HepG2 (cell line): ENCODE results near the gene OPRL1. TPM values are rescaled to one million over a fixed set of nuclear protein-coding genes. Genes with fewer than 3 reads are reported as not detected.

ENCODE experiments used
- ATF7-NPFF ChIP-seq: sonication (generic); formaldehyde crosslinking; IDR thresholded peaks from 2 replicates; pipeline ENCODE4 v1.8.1; 2023; ENCODE audit warnings: mild to moderate bottlenecking, low read depth, missing genetic modification reagents, moderate library complexity
- EEA1 ChIP-seq: sonication (generic); formaldehyde crosslinking; IDR thresholded peaks from 2 replicates; pipeline ENCODE4 v1.5.1; 2020; ENCODE audit warnings: mild to moderate bottlenecking, missing genetic modification reagents, borderline replicate concordance
- EED ChIP-seq: sonication (generic); formaldehyde crosslinking; IDR thresholded peaks from 2 replicates; pipeline ENCODE4 v1.5.0; 2020; ENCODE audit warnings: mild to moderate bottlenecking, missing genetic modification reagents
- ESRRA ChIP-seq: sonication (generic); formaldehyde crosslinking; IDR thresholded peaks from 2 replicates; pipeline ENCODE4 v1.5.1; 2020; ENCODE audit warnings: mild to moderate bottlenecking, low read depth, missing genetic modification reagents
- NFE2 ChIP-seq: sonication (generic); formaldehyde crosslinking; IDR thresholded peaks from 2 replicates; pipeline ENCODE4 v1.4.0; 2020; ENCODE audit warnings: missing genetic modification reagents
- NONO ChIP-seq, 2 experiments: fragments of 450-650 bp in 1 of 2; sonication (generic) in 1 of 2; formaldehyde crosslinking in 1 of 2; IDR thresholded peaks in 1 of 2; conservative IDR thresholded peaks in 1 of 2; 2 replicates each; pipeline versions ENCODE4 v1.6.1 to v1.8.0; 2017 to 2022; ENCODE audit warnings: mild to moderate bottlenecking in 1 of 2, missing genetic modification reagents in 1 of 2, moderate library complexity in 1 of 2
- NR2F1 ChIP-seq, 2 experiments: fragments of 450-650 bp in 1 of 2; formaldehyde crosslinking in 1 of 2; IDR thresholded peaks; 2 replicates each; pipeline versions ENCODE4 v1.5.0 to v1.6.1; 2016 to 2020; ENCODE audit warnings: mild to moderate bottlenecking in 1 of 2, missing compliant biosample characterization in 1 of 2, missing genetic modification reagents in 1 of 2, moderate library complexity in 1 of 2
- SIN3B ChIP-seq: fragments of 150-350 bp; IDR thresholded peaks from 2 replicates; pipeline ENCODE4 v1.6.1; 2014; ENCODE audit warnings: low read length
- SP4 ChIP-seq: sonication (generic); formaldehyde crosslinking; IDR thresholded peaks from 2 replicates; pipeline ENCODE4 v1.8.1; 2023; ENCODE audit warnings: mild to moderate bottlenecking, missing genetic modification reagents
- ZBTB8A ChIP-seq: sonication (generic); formaldehyde crosslinking; IDR thresholded peaks from 2 replicates; pipeline ENCODE4 v1.4.0; 2020; ENCODE audit warnings: mild to moderate bottlenecking, low read depth, missing genetic modification reagents, borderline replicate concordance
- ZFP36L2 ChIP-seq: sonication (generic); formaldehyde crosslinking; IDR thresholded peaks from 2 replicates; pipeline ENCODE4 v1.4.0; 2020; ENCODE audit warnings: missing genetic modification reagents
- ZNF260 ChIP-seq: sonication (generic); formaldehyde crosslinking; IDR thresholded peaks from 2 replicates; pipeline ENCODE4 v1.4.0; 2020; ENCODE audit warnings: missing genetic modification reagents, low read depth, mild to moderate bottlenecking, borderline replicate concordance
- ZNF326 ChIP-seq: sonication (generic); formaldehyde crosslinking; IDR thresholded peaks from 2 replicates; pipeline ENCODE4 v1.4.0; 2020; ENCODE audit warnings: missing genetic modification reagents, borderline replicate concordance
- ZNF546 ChIP-seq: sonication (generic); formaldehyde crosslinking; conservative IDR thresholded peaks from 2 replicates; pipeline ENCODE4 v1.8.1; 2023; ENCODE audit warnings: mild to moderate bottlenecking, missing genetic modification reagents
- ZNF605 ChIP-seq: sonication (generic); formaldehyde crosslinking; IDR thresholded peaks from 2 replicates; pipeline ENCODE4 v1.8.0; 2022; ENCODE audit warnings: mild to moderate bottlenecking, missing genetic modification reagents
- ZNF746 ChIP-seq: sonication (generic); formaldehyde crosslinking; IDR thresholded peaks from 2 replicates; pipeline ENCODE4 v1.8.0; 2022; ENCODE audit warnings: mild to moderate bottlenecking, missing genetic modification reagents
- polyA plus RNA-seq, 8 experiments: library from polyadenylated mRNA; depleted of rRNA in 3 of 8; stranded (reverse) in 7 of 8; unstranded in 1 of 8; fragments of >200 nt; fragmentation: Illumina TruSeq in 4 of 8; extraction: Trizol in 4 of 8; gene quantifications; 2 replicates each; pipeline versions ENCODE4 v1.2.1 to v1.2.3, GENCODE V29; 2011 to 2016; ENCODE audit warnings: low read depth in 4 of 8, missing spikeins in 1 of 8, mixed read lengths in 1 of 8; ENCODE audit not compliant: insufficient read depth in 1 of 8
- total RNA-seq, 5 experiments: library from RNA; depleted of rRNA; stranded (reverse); fragments of >200 nt; fragmentation: Illumina TruSeq; extraction: Trizol; gene quantifications; 2 replicates each; pipeline ENCODE4 v1.2.3, GENCODE V29; 2016; ENCODE audit warnings: low read depth in 1 of 5
- TF ChIP-seq, protein P1 (sequence below): sonication (generic); formaldehyde crosslinking; IDR thresholded peaks from 2 replicates; pipeline ENCODE4 v1.8.1; 2023; ENCODE audit warnings: mild to moderate bottlenecking, missing genetic modification reagents, borderline replicate concordance
- TF ChIP-seq, protein P2 (sequence below): IDR thresholded peaks from 2 replicates; pipeline ENCODE4 v1.6.1; 2016; ENCODE audit warnings: mild to moderate bottlenecking, missing biosample characterization, missing genetic modification reagents
- TF ChIP-seq, protein P3 (sequence below): sonication (generic); formaldehyde crosslinking; IDR thresholded peaks from 2 replicates; pipeline ENCODE4 v1.4.0; 2020; ENCODE audit warnings: missing genetic modification reagents
- TF ChIP-seq, protein P4 (sequence below): IDR thresholded peaks from 2 replicates; pipeline ENCODE4 v1.6.1; 2018; ENCODE audit warnings: missing genetic modification reagents, mild to moderate bottlenecking, missing compliant biosample characterization
- TF ChIP-seq, protein P5 (sequence below): sonication (generic); formaldehyde crosslinking; IDR thresholded peaks from 2 replicates; pipeline ENCODE4 v1.4.0; 2020; ENCODE audit warnings: mild to moderate bottlenecking, missing genetic modification reagents
- TF ChIP-seq, protein P6 (sequence below): sonication (generic); formaldehyde crosslinking; IDR thresholded peaks from 2 replicates; pipeline ENCODE4 v1.9.0; 2021; ENCODE audit warnings: missing genetic modification reagents, mild to moderate bottlenecking, borderline replicate concordance

The OPRL1 gene
- total and polyA plus RNA-seq, 2 of the 13 experiments (the other 11 are each of a cell fraction or from before 2014, with no cell fraction given) = 0.35 to 0.71 TPM

DNA sequence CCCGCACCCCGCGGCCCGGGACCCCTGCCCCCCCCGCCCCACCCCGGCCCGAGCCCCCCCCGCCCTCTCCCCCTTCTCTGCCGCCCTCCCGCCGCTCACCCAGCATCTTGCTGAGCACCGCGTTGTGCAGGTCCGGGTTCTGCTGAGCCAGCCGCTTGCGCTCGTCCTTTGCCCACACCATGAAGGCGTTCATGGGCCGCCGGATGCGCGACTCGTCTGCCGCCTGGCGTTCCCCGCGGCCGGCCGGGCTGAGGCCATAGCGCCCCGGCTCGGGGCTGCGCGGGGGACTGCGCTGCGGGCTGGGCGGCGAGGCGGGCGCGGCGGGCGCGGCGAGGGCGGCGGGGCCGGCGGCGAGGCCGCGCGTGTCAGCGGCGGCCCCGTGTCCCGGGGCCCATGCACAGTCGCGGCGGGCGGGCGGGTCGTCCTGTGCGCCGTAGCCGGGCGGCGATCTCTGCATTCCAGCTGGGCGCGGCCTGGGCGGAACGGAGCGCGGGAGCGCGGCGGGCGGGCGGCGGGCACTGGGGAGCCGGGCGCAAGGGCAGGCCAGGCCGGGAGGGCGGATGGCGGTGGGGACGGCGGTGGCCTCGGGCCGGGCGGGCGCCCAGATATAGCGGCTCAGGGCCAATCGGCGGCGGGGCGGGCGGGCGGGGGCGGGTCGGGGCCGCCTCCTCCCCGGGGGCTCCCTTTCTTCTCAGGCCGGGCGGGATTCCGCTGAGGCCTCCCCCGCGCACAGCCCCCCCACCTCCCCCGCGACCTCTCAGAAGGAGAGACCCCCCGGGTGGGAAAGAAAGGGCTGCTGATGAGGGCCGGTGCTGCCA is 30.6 kb upstream of the OPRL1 start, which contains the start of gene SOX18 (continued):
- no peak for TF ChIP-seq ZFP36L2
- TF ChIP-seq, protein P1, sequence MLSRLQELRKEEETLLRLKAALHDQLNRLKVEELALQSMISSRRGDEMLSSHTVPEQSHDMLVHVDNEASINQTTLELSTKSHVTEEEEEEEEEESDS (CRISPR knock-in tag) = no peak
- TF ChIP-seq NONO (IDR thresholded peaks at IDR 0.05) = no peak
- TF ChIP-seq NONO (CRISPR knock-in tag; conservative IDR thresholded peaks at IDR 0.05) = no peak
- TF ChIP-seq, protein P2, sequence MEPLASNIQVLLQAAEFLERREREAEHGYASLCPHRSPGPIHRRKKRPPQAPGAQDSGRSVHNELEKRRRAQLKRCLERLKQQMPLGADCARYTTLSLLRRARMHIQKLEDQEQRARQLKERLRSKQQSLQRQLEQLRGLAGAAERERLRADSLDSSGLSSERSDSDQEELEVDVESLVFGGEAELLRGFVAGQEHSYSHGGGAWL (CRISPR knock-in tag) = no peak
- 0 out of 2 replicates have a peak, but pooled peaks have one; percentile 13 for TF ChIP-seq EEA1 (CRISPR knock-in tag)
- TF ChIP-seq, protein P3, sequence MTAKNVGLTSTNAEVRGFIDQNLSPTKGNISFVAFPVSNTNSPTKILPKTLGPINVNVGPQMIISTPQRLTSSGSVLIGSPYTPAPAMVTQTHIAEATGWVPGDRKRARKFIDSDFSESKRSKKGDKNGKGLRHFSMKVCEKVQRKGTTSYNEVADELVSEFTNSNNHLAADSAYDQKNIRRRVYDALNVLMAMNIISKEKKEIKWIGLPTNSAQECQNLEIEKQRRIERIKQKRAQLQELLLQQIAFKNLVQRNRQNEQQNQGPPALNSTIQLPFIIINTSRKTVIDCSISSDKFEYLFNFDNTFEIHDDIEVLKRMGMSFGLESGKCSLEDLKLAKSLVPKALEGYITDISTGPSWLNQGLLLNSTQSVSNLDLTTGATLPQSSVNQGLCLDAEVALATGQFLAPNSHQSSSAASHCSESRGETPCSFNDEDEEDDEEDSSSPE = no peak
- TF ChIP-seq ATF7-NPFF (CRISPR knock-in tag) = 0 out of 2 replicates have a peak, but pooled peaks have one; percentile 32
- no peak for TF ChIP-seq NR2F1 (CRISPR knock-in tag; IDR thresholded peaks at IDR 0.05)
- no peak; the same call in 1 of the 2 replicates for TF ChIP-seq ZBTB8A (CRISPR knock-in tag)
- TF ChIP-seq ZNF326 (CRISPR knock-in tag) = no peak
- TF ChIP-seq SP4 = peak; percentile 57; the same call in 1 of the 2 replicates
- TF ChIP-seq ZNF260 (CRISPR knock-in tag) = no peak
- TF ChIP-seq EED (CRISPR knock-in tag) = no peak
- TF ChIP-seq ZNF605 (CRISPR knock-in tag) = no peak
- TF ChIP-seq, protein P4, sequence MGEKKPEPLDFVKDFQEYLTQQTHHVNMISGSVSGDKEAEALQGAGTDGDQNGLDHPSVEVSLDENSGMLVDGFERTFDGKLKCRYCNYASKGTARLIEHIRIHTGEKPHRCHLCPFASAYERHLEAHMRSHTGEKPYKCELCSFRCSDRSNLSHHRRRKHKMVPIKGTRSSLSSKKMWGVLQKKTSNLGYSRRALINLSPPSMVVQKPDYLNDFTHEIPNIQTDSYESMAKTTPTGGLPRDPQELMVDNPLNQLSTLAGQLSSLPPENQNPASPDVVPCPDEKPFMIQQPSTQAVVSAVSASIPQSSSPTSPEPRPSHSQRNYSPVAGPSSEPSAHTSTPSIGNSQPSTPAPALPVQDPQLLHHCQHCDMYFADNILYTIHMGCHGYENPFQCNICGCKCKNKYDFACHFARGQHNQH = no peak
- TF ChIP-seq, protein P5, sequence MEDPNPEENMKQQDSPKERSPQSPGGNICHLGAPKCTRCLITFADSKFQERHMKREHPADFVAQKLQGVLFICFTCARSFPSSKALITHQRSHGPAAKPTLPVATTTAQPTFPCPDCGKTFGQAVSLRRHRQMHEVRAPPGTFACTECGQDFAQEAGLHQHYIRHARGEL (CRISPR knock-in tag) = no peak
- TF ChIP-seq ESRRA (CRISPR knock-in tag) = no peak
- TF ChIP-seq NFE2 (CRISPR knock-in tag) = no peak
- TF ChIP-seq, protein P6, sequence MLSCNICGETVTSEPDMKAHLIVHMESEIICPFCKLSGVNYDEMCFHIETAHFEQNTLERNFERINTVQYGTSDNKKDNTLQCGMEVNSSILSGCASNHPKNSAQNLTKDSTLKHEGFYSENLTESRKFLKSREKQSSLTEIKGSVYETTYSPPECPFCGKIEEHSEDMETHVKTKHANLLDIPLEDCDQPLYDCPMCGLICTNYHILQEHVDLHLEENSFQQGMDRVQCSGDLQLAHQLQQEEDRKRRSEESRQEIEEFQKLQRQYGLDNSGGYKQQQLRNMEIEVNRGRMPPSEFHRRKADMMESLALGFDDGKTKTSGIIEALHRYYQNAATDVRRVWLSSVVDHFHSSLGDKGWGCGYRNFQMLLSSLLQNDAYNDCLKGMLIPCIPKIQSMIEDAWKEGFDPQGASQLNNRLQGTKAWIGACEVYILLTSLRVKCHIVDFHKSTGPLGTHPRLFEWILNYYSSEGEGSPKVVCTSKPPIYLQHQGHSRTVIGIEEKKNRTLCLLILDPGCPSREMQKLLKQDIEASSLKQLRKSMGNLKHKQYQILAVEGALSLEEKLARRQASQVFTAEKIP (CRISPR knock-in tag) = no peak
- peak; percentile 35; the same call in 1 of the 2 replicates for TF ChIP-seq ZNF746 (CRISPR knock-in tag)
- no peak for TF ChIP-seq ZNF546 (CRISPR knock-in tag)
- no peak for TF ChIP-seq SIN3B
